Activated T-helper 2 cell treated with anti-CD3 and anti-CD28 coated beads, Interferon-gamma antibody, Interleukin-2, Interleukin-4, amounts not matched to agents 10 μg/mL and 5 μg/mL and 100 μg/mL, durations not matched to agents 14 hours and 24 hours and 36 hours (primary cell): ENCODE data around the gene TMEM208. TPM values are rescaled to one million over a fixed set of nuclear protein-coding genes. Genes with fewer than 3 reads are reported as not detected.

Experiments used
- DNase-seq: peaks from one replicate; pipeline ENCODE4 v3.0.0; 2021; ENCODE audit warnings: low spot score
- H3K27ac Mint-ChIP-seq: one replicate; pipeline ENCODE4 v1.8.0; 2021; ENCODE audit warnings: mixed read lengths
- H3K27me3 Mint-ChIP-seq: one replicate; pipeline ENCODE4 v1.8.0; 2021; ENCODE audit warnings: low read depth, mixed read lengths
- H3K36me3 Mint-ChIP-seq: one replicate; pipeline ENCODE4 v1.8.0; 2021; ENCODE audit warnings: low read depth, mixed read lengths
- H3K4me1 Mint-ChIP-seq: one replicate; pipeline ENCODE4 v1.8.0; 2021; ENCODE audit warnings: low read depth, mixed read lengths
- H3K4me3 Mint-ChIP-seq: one replicate; pipeline ENCODE4 v1.8.0; 2021; ENCODE audit warnings: low read depth, mild to moderate bottlenecking, moderate library complexity, mixed read lengths
- H3K9me3 Mint-ChIP-seq: one replicate; pipeline ENCODE4 v1.8.0; 2021; ENCODE audit warnings: mixed read lengths
- intact Hi-C: fragments of 100-400 bp; cut with micrococcal nuclease; formaldehyde crosslinking; loops from one replicate; pipeline ENCODE4 v1.15.1; 2023
- total RNA-seq: library from RNA; stranded (reverse); gene quantifications from 2 replicates; pipeline ENCODE4 v1.2.3, GENCODE V29; 2022

The TMEM208 gene
- total RNA-seq, 1 donor from 2014 or later, result 55.4 TPM

GRCh38 chr16:67246756-67247191, 19.8 kb downstream of the TMEM208 start:
- peak; percentile 23 for DNase-seq
- Mint-ChIP-seq H3K36me3 (peaks cover 6% of the 10 kb centered on the region), H3K27me3 (peaks cover 12% of the 10 kb centered on the region), H3K27ac (peak overlapping the region; percentile 66), H3K9me3 (no peaks in the 10 kb centered on the region), H3K4me3 (peak overlapping the region; percentile 82), H3K4me1 (peaks cover 46% of the 10 kb centered on the region)
- intact Hi-C loops, result loop anchor here (2.0 to 10.0 kb wide), 6 partner anchors 32 to 598 kb away; partner anchors contain the start of genes ACD, AGRP, ATP6V0D1 and CENPT

- intact Hi-C loops, result loop anchor here (2.0 to 10.0 kb wide), 6 partner anchors 31 to 597 kb away; partner anchors contain the start of genes ACD, AGRP, ATP6V0D1 and CENPT
- peak within 1 kb of the TSS; percentile 77 for H3K27ac Mint-ChIP-seq
- peaks cover 45% of the 10 kb centered on the region for H3K4me1 Mint-ChIP-seq
- peak; percentile 98 for DNase-seq
- H3K27me3 Mint-ChIP-seq, result peaks cover 12% of the 10 kb centered on the region
- peak within 1 kb of the TSS; percentile 82 for H3K4me3 Mint-ChIP-seq
- H3K9me3 Mint-ChIP-seq, result no peaks in the 10 kb centered on the region
- peaks cover 6% of the 10 kb centered on the region for H3K36me3 Mint-ChIP-seq
Measured at GRCh38 chr16:67247192-67248072, 20.5 kb downstream of the TMEM208 start, which contains the start of gene FHOD1. TSS of gene FHOD1 (minus strand) at chr16:67247481. CDS start at chr16:67247410, 71 bp downstream.

- H3K4me1 Mint-ChIP-seq, result peaks cover 43% of the 10 kb centered on the region
- peaks cover 6% of the 10 kb centered on the region for H3K36me3 Mint-ChIP-seq
- H3K27me3 Mint-ChIP-seq, result peaks cover 12% of the 10 kb centered on the region
- peak overlapping the region; percentile 77 for H3K27ac Mint-ChIP-seq
- H3K9me3 Mint-ChIP-seq, result no peaks in the 10 kb centered on the region
- peak overlapping the region; percentile 82 for H3K4me3 Mint-ChIP-seq
- intact Hi-C loops, result loop anchor here (5.0 to 10.0 kb wide), 4 partner anchors 66 to 597 kb away; partner anchors contain the start of genes AGRP, ATP6V0D1, CENPT and CES4A
- DNase-seq, result no peak
Measured at GRCh38 chr16:67248073-67248400, 21.1 kb downstream of the TMEM208 start.

GRCh38 chr16:67248401-67249177, 21.7 kb downstream of the TMEM208 start, which contains the start of gene SLC9A5:
TSS of gene SLC9A5 (plus strand) at chr16:67248979. CDS start at chr16:67249015, 36 bp downstream.
- H3K36me3 Mint-ChIP-seq, result peaks cover 6% of the 10 kb centered on the region
- peak; percentile 32 for DNase-seq
- intact Hi-C loops, result loop anchor here (5.0 to 10.0 kb wide), 4 partner anchors 66 to 596 kb away; partner anchors contain the start of genes AGRP, ATP6V0D1, CENPT and CES4A
- H3K27me3 Mint-ChIP-seq, result peaks cover 12% of the 10 kb centered on the region
- peak within 1 kb of the TSS; percentile 82 for H3K4me3 Mint-ChIP-seq
- H3K9me3 Mint-ChIP-seq, result no peaks in the 10 kb centered on the region
- peak within 1 kb of the TSS; percentile 79 for H3K27ac Mint-ChIP-seq
- peaks cover 38% of the 10 kb centered on the region for H3K4me1 Mint-ChIP-seq

- no peak for DNase-seq
- Mint-ChIP-seq H3K27ac (peak overlapping the region; percentile 57), H3K36me3 (peaks cover 6% of the 10 kb centered on the region), H3K9me3 (no peaks in the 10 kb centered on the region), H3K27me3 (peaks cover 12% of the 10 kb centered on the region), H3K4me3 (peak overlapping the region; percentile 80), H3K4me1 (peaks cover 30% of the 10 kb centered on the region)
- intact Hi-C loops, result loop anchor here (5.0 to 10.0 kb wide), 4 partner anchors 67 to 595 kb away; partner anchors contain the start of genes AGRP, ATP6V0D1, CENPT and CES4A
Measured at GRCh38 chr16:67249178-67250044, 22.5 kb downstream of the TMEM208 start.

- H3K4me1 Mint-ChIP-seq, result peaks cover 24% of the 10 kb centered on the region
- H3K4me3 Mint-ChIP-seq, result peak overlapping the region; percentile 80
- peaks cover 12% of the 10 kb centered on the region for H3K27me3 Mint-ChIP-seq
- H3K9me3 Mint-ChIP-seq, result no peaks in the 10 kb centered on the region
- no peak overlapping the region for H3K27ac Mint-ChIP-seq
- intact Hi-C loops, result no loop called here
- peaks cover 3% of the 10 kb centered on the region for H3K36me3 Mint-ChIP-seq
- no peak for DNase-seq
Measured at GRCh38 chr16:67250045-67250327, 23.1 kb downstream of the TMEM208 start.

GRCh38 chr16:67252609-67253497, 25.9 kb downstream of the TMEM208 start:
- Mint-ChIP-seq H3K9me3 (no peaks in the 10 kb centered on the region), H3K27me3 (peaks cover 12% of the 10 kb centered on the region), H3K36me3 (no peaks in the 10 kb centered on the region), H3K27ac (no peak overlapping the region), H3K4me1 (peaks cover 15% of the 10 kb centered on the region), H3K4me3 (no peak overlapping the region)
- no peak for DNase-seq
- intact Hi-C loops, result no loop called here

GRCh38 chr16:67254801-67255552, 28.0 kb downstream of the TMEM208 start:
- intact Hi-C loops, result no loop called here
- Mint-ChIP-seq H3K36me3 (no peaks in the 10 kb centered on the region), H3K9me3 (no peaks in the 10 kb centered on the region), H3K27ac (no peak overlapping the region), H3K4me1 (peaks cover 4% of the 10 kb centered on the region), H3K27me3 (peaks cover 4% of the 10 kb centered on the region), H3K4me3 (no peak overlapping the region)
- DNase-seq, result no peak

GRCh38 chr16:67255553-67256221, 28.8 kb downstream of the TMEM208 start:
- intact Hi-C loops, result no loop called here
- Mint-ChIP-seq H3K27ac (no peak overlapping the region), H3K4me3 (no peak overlapping the region), H3K9me3 (no peaks in the 10 kb centered on the region), H3K4me1 (peaks cover 4% of the 10 kb centered on the region), H3K36me3 (no peaks in the 10 kb centered on the region), H3K27me3 (no peaks in the 10 kb centered on the region)
- DNase-seq, result no peak

GRCh38 chr16:67256701-67257230, 29.8 kb downstream of the TMEM208 start:
- intact Hi-C loops, result no loop called here
- no peaks in the 10 kb centered on the region for H3K27me3 Mint-ChIP-seq
- H3K4me1 Mint-ChIP-seq, result peaks cover 4% of the 10 kb centered on the region
- H3K27ac Mint-ChIP-seq, result no peak overlapping the region
- H3K9me3 Mint-ChIP-seq, result no peaks in the 10 kb centered on the region
- no peak overlapping the region for H3K4me3 Mint-ChIP-seq
- no peak for DNase-seq
- no peaks in the 10 kb centered on the region for H3K36me3 Mint-ChIP-seq
